22Rv1 (cell line): ENCODE measurements around the gene ZNF506.
"Not testable (repeated sequence)": the region's sequence is repeated elsewhere in the genome, so short reads cannot be mapped to it uniquely, and the experiment has no call there.

Experiments used
- H3K27ac ChIP-seq: fragments of 450-650 bp; 2 replicates; pipeline ENCODE4 v1.5.1; 2017
- ZFX ChIP-seq: fragments of 450-650 bp; IDR thresholded peaks from 2 replicates; pipeline ENCODE4 v1.6.1; 2017; ENCODE audit warnings: antibody characterized with exemption, borderline replicate concordance
- TF ChIP-seq, protein P1 (sequence below): fragments of 450-650 bp; IDR thresholded peaks from 2 replicates; pipeline ENCODE4 v1.5.1; 2017; ENCODE audit warnings: mild to moderate bottlenecking

Gene ZNF506

DNA sequence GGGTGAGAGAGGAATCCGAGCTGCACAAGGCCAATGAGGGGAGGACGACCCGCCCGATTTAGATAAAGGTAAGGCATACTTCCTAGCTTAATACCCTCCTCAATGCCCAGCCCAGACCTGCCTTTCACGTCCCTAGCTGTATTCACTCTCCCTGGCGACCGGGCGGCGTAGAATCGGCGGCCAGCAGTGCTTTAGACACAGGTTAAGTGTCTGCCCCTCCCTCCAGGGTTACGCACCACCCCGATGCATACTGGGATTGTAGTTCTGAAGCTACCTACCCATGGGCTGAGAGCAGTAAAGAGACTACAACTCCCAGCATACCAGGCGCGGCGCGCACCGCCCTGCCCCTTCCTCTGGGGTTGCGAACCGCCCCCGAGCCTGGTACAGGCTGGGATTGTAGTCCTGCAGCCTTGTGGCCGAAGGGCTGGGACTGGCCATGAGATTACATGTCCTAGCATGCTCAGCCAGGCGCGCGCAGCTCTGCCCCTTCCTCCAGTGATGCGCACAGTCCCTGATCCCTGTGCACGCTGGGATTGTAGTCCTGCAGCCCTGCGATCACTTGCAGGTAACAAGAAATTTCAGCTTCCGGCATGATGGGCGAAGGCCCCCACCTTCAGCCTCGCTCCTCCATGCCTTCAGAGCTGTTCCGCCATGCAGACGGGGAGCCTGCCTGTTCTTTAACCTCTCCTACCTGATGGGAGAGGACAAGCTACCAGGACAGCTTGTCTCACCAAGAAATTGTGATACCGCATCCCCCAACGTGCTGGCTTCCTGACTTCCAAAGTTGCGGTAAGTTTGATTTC, 45.1 kb downstream of the ZNF506 start:
- peak overlapping the region; percentile 81 for H3K27ac ChIP-seq
- TF ChIP-seq ZFX = no peak
- TF ChIP-seq, protein P1, sequence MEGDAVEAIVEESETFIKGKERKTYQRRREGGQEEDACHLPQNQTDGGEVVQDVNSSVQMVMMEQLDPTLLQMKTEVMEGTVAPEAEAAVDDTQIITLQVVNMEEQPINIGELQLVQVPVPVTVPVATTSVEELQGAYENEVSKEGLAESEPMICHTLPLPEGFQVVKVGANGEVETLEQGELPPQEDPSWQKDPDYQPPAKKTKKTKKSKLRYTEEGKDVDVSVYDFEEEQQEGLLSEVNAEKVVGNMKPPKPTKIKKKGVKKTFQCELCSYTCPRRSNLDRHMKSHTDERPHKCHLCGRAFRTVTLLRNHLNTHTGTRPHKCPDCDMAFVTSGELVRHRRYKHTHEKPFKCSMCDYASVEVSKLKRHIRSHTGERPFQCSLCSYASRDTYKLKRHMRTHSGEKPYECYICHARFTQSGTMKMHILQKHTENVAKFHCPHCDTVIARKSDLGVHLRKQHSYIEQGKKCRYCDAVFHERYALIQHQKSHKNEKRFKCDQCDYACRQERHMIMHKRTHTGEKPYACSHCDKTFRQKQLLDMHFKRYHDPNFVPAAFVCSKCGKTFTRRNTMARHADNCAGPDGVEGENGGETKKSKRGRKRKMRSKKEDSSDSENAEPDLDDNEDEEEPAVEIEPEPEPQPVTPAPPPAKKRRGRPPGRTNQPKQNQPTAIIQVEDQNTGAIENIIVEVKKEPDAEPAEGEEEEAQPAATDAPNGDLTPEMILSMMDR = no peak

DNA sequence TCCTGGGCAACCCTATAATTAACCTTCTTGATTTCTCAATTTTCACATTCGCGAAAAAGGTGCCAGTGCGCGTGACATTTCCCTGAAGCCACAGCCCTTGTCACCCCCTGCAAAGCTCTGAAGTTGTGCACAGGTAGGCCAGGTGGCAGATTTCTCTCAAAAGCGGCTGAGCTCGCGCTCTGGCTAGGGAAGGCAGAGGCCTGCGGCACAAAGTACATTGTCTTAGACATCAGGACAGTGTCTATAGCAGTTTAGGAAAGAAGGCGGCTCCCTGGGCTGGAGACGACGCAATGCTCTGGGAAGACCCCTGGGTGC, 45.7 kb downstream of the ZNF506 start:
- no peak for TF ChIP-seq ZFX
- H3K27ac ChIP-seq = peak overlapping the region; percentile 81

DNA sequence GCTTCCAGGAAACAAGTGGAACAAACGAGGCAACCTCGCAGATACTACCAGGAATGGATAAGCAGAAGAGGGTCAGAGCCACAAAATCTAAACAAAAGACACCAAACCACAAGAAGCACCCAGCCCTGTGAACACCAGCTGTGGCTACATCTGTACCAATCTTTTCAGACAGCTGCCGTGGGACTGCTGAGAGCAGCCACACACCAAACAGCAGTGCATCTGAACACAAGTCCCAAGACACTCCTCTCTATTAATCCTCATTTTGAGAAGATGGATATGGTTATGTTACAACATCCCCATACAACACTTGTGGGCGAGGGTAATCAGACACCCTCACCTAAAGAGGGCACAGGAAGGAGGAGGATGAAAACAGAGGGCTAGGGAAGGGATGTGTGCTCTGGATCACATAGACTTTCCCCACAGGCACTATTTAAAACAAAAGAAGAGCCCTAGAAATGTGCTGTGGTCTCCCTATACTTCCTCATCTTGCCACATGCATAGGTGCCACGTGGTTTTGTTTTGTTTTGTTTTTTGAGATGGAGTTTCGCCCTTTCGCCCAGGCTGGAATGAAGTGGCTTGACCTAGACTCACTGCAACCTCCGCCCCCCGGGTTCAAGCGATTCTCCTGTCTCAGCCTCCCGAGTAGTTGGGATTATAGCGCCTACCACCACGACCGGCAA, 47.1 kb downstream of the ZNF506 start:
- no peak for TF ChIP-seq ZFX
- TF ChIP-seq, protein P1 = no peak
- no peak overlapping the region for H3K27ac ChIP-seq

DNA sequence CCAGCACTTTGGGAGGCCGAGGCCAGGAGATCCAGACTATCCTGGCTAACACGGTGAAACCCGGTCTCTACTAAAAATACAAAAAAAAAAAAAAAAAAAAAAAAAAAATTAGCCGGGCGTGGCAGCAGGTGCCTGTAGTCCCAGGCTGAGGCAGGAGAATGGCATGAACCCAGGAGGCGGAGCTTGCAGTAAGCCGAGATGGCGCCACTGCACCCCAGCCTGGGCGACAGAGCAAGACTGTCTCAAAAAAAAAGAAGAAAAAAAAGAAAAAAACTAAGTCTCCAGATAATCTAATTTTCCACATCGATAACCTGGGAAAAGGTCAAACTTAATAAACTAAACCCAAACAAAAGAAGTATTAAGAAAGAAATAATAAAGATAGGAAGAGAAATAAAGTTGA, 49.6 kb downstream of the ZNF506 start:
- not testable (repeated sequence) for H3K27ac ChIP-seq

DNA sequence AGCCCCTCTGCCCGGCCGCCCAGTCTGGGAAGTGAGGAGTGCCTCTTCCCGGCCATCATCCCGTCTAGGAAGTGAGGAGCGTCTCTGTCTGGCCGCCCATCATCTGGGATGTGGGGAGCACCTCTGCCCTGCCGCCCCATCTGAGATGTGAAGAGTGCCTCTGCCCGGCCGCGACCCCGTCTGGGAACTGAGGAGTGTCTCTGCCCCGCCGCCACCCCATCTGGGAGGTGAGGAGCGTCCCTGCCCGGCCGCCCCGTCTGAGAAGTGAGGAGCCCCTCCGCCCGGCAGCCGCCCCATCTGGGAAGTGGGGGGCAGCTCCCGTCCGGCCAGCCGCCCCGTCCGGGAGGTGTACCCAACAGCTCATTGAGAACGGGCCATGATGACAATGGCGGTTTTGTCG, 51.6 kb downstream of the ZNF506 start:
- not testable (repeated sequence) for H3K27ac ChIP-seq

DNA sequence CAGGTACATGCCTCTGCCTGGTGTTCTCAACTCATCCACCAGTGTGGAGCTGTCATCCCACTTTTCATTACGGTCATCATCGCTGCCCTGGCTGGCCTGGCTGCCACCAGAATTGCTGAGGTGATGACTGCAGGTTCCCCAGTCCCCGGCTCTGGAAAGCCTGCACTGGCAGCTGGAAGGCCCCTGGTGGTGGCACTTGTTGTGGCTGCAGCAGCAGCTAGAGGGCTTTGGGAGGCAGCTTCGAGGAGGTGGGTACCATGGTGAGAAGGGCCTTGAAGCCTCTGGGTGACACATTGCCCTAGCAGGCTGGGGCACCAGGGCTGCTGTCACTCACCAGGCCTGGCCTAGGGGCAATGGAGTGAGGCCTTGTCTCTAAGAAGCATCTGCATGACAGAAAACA, 63.4 kb downstream of the ZNF506 start:
- TF ChIP-seq, protein P1 = no peak
- no peak for TF ChIP-seq ZFX

DNA sequence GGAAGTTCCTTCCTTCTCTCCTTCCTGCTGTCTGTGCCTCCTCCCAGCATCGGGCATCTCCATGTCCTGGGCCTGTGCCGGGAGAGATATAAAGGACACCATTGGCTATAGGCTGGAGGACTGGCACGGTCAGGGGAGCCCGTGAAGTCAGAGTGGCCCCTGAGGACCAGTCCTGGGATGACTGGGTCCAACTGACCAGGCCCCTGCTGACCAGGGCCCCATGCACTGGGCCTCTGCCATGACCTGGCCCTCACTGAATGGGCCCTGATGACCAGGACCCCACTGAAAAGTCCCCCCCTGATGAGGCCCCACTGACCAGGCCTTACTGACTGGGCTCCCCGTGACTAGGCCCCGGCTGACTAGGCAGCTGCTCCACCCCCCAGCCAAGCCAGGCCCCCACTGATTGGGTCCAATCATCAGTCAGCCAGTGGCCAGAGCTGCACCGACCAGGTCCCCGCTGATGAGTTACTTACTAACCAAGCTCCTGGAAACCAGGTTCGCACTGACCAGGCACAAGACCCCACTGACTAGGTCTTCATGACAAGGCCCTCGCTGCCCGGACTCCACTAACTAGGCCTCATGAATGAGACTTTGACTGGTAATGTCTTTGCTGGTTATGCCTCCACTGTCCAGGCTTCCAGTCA, 68.7 kb downstream of the ZNF506 start:
- H3K27ac ChIP-seq = no peak overlapping the region
- no peak for TF ChIP-seq ZFX
- TF ChIP-seq, protein P1 = no peak

More for the DNA sequence above, 63.4 kb downstream of the ZNF506 start:
- H3K27ac ChIP-seq = no peak overlapping the region

DNA sequence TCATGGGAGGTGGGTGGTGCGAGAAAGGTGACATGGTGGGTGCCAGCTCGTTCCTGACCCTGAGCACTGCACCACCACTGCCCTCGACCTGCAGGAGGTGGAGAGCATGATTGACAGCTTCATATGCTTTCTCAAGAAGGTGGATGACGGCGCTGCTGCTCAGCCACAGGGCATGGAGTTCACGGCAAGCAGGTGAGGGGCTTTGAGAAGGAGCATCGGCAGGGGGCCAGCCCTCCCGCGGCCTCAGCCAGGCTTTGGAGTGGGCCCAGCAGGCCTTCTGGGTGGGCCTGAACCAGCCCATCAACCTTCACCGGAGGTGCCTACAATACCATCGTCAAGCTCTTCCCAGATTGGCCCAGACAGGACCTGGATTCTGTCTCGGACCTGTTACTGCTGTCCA, 69.7 kb downstream of the ZNF506 start:
- no peak overlapping the region for H3K27ac ChIP-seq
- no peak for TF ChIP-seq ZFX
- TF ChIP-seq, protein P1 = no peak
